ENCODE measurements around the gene CYP4F8. TPM values are rescaled to one million over a fixed set of nuclear protein-coding genes. Genes with fewer than 3 reads are reported as not detected.

The CYP4F8 gene
- total and polyA plus RNA-seq, 9 of the 15 experiments (the other 6 are each of a cell fraction or from before 2014, with no cell fraction given): not detected

- H3K9me3 ChIP-seq (replicated peaks; ENCODE audit: control insufficient read depth, insufficient read depth, low read depth, low read length): no peaks in the 10 kb centered on the region
- H3K4me1 ChIP-seq (replicated peaks in 1 of 2; ENCODE audit: control insufficient read depth in 2 of 2, insufficient read depth in 2 of 2, low read length in 2 of 2): peaks cover 0 to 6% of the 10 kb centered on the region in 2 experiments; a peak in 1 of 5 replicates
- H3K9me1 ChIP-seq (ENCODE audit: control insufficient read depth, insufficient read depth, low read length): no peaks in the 10 kb centered on the region
- CTCF ChIA-PET (ENCODE audit: low intra/inter-chr PET ratio): interaction anchor here (1.0 to 1.3 kb wide), 3 partner anchors 284 to 598 kb away, joined by 3 to 5 read pairs (median 4); no protein-coding TSS in a partner anchor
- ATAC-seq (peak; percentile 100), FAIRE-seq (peak; percentile 63), DNase-seq (ENCODE audit: extremely low read depth in 1 of 4, low spot score in 3 of 4) (peak; percentile 79 to 83 (median 82))
- no peak overlapping the region for H3K27ac ChIP-seq (ENCODE audit: extremely low read depth, low read depth, low read length)
- peaks cover 3 to 19% of the 10 kb centered on the region in 2 experiments; a peak in 3 of 5 replicates for H3K27me3 ChIP-seq (ENCODE audit: control insufficient read depth in 2 of 2, insufficient read depth in 2 of 2, low read length in 2 of 2)
- H3K79me2 ChIP-seq (ENCODE audit: control insufficient read depth, insufficient read depth, low read length): no peaks in the 10 kb centered on the region
- H2AFZ ChIP-seq (ENCODE audit: low read depth, low read length): no peak overlapping the region
- H4K20me1 ChIP-seq (replicated peaks; ENCODE audit: control insufficient read depth, insufficient read depth, low read length): peaks cover 5% of the 10 kb centered on the region; the same call in 1 of the 2 replicates
- no peak overlapping the region for H3K4me3 ChIP-seq
- no peaks in the 10 kb centered on the region for H3K36me3 ChIP-seq (ENCODE audit: control insufficient read depth, insufficient read depth, low read length)
- intact Hi-C loops (cut with micrococcal nuclease) (no loop called here), in situ Hi-C loops (cut with MboI) (no loop called here)
- no peak overlapping the region for H3K4me2 ChIP-seq (ENCODE audit: insufficient read depth, low read length)
- POLR2A ChIA-PET: no interaction called here
- 7% methylated on average over 25 of the region's 35 CpGs for WGBS (ENCODE audit: insufficient coverage, low coverage, missing lambda C conversion rate)
- no TSS peak for BruUV-seq (replicated peaks)
- H3K9ac ChIP-seq (ENCODE audit: insufficient read depth in 1 of 2, low read depth in 2 of 2, low read length in 2 of 2): no peak overlapping the region
- TF ChIP-seq MTF1 (CRISPR knock-in tag; IDR thresholded peaks at IDR 0.05; ENCODE audit: borderline replicate concordance) (no peak), GABPB1 (CRISPR knock-in tag; IDR thresholded peaks at IDR 0.05) (peak; percentile 49; the same call in 1 of the 2 replicates), ARID3A (IDR thresholded peaks at IDR 0.05; ENCODE audit: borderline replicate concordance, low read depth, low read length) (no peak), REST (IDR thresholded peaks at IDR 0.05; ENCODE audit: borderline replicate concordance) (peak; percentile 82), REST (CRISPR knock-in tag; IDR thresholded peaks at IDR 0.05; ENCODE audit: low read depth) (no peak), TGIF2 (CRISPR knock-in tag; IDR thresholded peaks at IDR 0.05) (no peak), ZNF785 (CRISPR knock-in tag; IDR thresholded peaks at IDR 0.05) (no peak), MAZ (CRISPR knock-in tag; conservative IDR thresholded peaks at IDR 0.05 in 1 of 2, IDR thresholded peaks at IDR 0.05 in 1 of 2) (peak in 1 of 2 experiments; percentile 19; a peak in 1 of 4 replicates), FOXK1 (CRISPR knock-in tag; IDR thresholded peaks at IDR 0.05; ENCODE audit: borderline replicate concordance) (no peak), POLR2AphosphoS5 (IDR thresholded peaks at IDR 0.05; ENCODE audit: control insufficient read depth, insufficient read depth, low read depth, low read length) (no peak), CC2D1A (IDR thresholded peaks at IDR 0.05) (peak; percentile 61; the same call in 1 of the 2 replicates)
These were observed 30.4 kb upstream of the CYP4F8 start for GRCh38 chr19:15584541-15585115.
